IPS DF 4.7 (cell line): Measurements from ENCODE around the gene SELENON.

Source experiments
- DNase-seq: peaks from one replicate; pipeline ENCODE4 v3.0.0-alpha.2; 2013; ENCODE audit warnings: low spot score; ENCODE audit errors: extremely low read depth

SELENON gene

GRCh38 chr1:25809283-25809926, 9.4 kb downstream of the SELENON start:
- no peak for DNase-seq

- no peak for DNase-seq
These were observed 9.9 kb downstream of the SELENON start for GRCh38 chr1:25809929-25810328.

- no peak for DNase-seq
These were observed 10.6 kb downstream of the SELENON start for GRCh38 chr1:25810341-25811299.

GRCh38 chr1:25811384-25812082, 11.5 kb downstream of the SELENON start:
- DNase-seq, result no peak

GRCh38 chr1:25813071-25813733, 13.2 kb downstream of the SELENON start:
- DNase-seq, result no peak

- no peak for DNase-seq
These were observed 13.9 kb downstream of the SELENON start for GRCh38 chr1:25813734-25814471.

GRCh38 chr1:25814549-25815087, 14.6 kb downstream of the SELENON start:
- DNase-seq, result no peak

- no peak for DNase-seq
These were observed 15.5 kb downstream of the SELENON start for GRCh38 chr1:25815208-25816111.

- DNase-seq, result no peak
These were observed 16.2 kb downstream of the SELENON start for GRCh38 chr1:25816112-25816718.

GRCh38 chr1:25817840-25818501, 18.0 kb downstream of the SELENON start:
- no peak for DNase-seq

GRCh38 chr1:25818569-25818968, 18.6 kb downstream of the SELENON start:
- no peak for DNase-seq

GRCh38 chr1:25819491-25820246, 19.7 kb downstream of the SELENON start, which contains the start of gene MTFR1L:
MTFR1L (plus strand) TSS chr1:25819954; CDS start chr1:25823105, 3,151 bp downstream.
- DNase-seq, result no peak

- DNase-seq, result no peak
These were observed 20.5 kb downstream of the SELENON start for GRCh38 chr1:25820247-25821111.

- no peak for DNase-seq
These were observed 21.1 kb downstream of the SELENON start for GRCh38 chr1:25821112-25821476.

GRCh38 chr1:25821630-25822091, 21.7 kb downstream of the SELENON start:
- DNase-seq, result no peak

- no peak for DNase-seq
These were observed 25.6 kb downstream of the SELENON start for GRCh38 chr1:25825605-25826004.

GRCh38 chr1:25826571-25826970, 26.6 kb downstream of the SELENON start:
- no peak for DNase-seq
